Neural progenitor cell (in vitro differentiated cells): ENCODE results near the gene NFASC. TPM values are rescaled to one million over a fixed set of nuclear protein-coding genes. Genes with fewer than 3 reads are reported as not detected.

Source experiments
- DNase-seq: peaks from one replicate; pipeline ENCODE4 v3.0.0-alpha.2; 2016; ENCODE audit warnings: low spot score
- H2AFZ ChIP-seq: fragments of 200-600 bp; sonication (generic); replicated peaks from 2 replicates; pipeline ENCODE4 v1.6.1; 2016; ENCODE audit warnings: antibody characterized with exemption
- H3F3A ChIP-seq: fragments of 200-600 bp; sonication (generic); 2 replicates; pipeline ENCODE4 v1.6.1; 2016; ENCODE audit warnings: antibody characterized with exemption, low read depth
- H3K27ac ChIP-seq: fragments of 200-600 bp; sonication (generic); 2 replicates; pipeline ENCODE4 v1.5.1; 2016; ENCODE audit warnings: mild to moderate bottlenecking
- H3K27me3 ChIP-seq: fragments of 200-600 bp; sonication (generic); 2 replicates; pipeline ENCODE4 v1.6.1; 2016; ENCODE audit warnings: mild to moderate bottlenecking, moderate library complexity
- H3K36me3 ChIP-seq: fragments of 200-600 bp; sonication (generic); 2 replicates; pipeline ENCODE4 v1.5.1; 2016
- H3K4me1 ChIP-seq: fragments of 200-600 bp; sonication (generic); 2 replicates; pipeline ENCODE4 v1.6.1; 2016; ENCODE audit warnings: mixed run types
- H3K4me2 ChIP-seq: fragments of 200-600 bp; sonication (generic); 2 replicates; pipeline ENCODE4 v1.6.1; 2016
- H3K4me3 ChIP-seq: fragments of 200-600 bp; sonication (generic); 2 replicates; pipeline ENCODE4 v1.5.1; 2016
- H3K79me2 ChIP-seq: fragments of 200-600 bp; sonication (generic); 2 replicates; pipeline ENCODE4 v1.6.1; 2016; ENCODE audit warnings: low read depth
- H3K9ac ChIP-seq: fragments of 200-600 bp; sonication (generic); 2 replicates; pipeline ENCODE4 v1.6.1; 2016
- H3K9me3 ChIP-seq: fragments of 200-600 bp; sonication (generic); 2 replicates; pipeline ENCODE4 v1.5.1; 2016; ENCODE audit warnings: low read depth
- H4K20me1 ChIP-seq: fragments of 200-600 bp; sonication (generic); 2 replicates; pipeline ENCODE4 v1.6.1; 2016; ENCODE audit warnings: low read depth
- H3K27ac Mint-ChIP-seq: 3 replicates; pipeline ENCODE4 v1.8.0; 2021; ENCODE audit warnings: mixed read lengths
- H3K27me3 Mint-ChIP-seq: 2 replicates; pipeline ENCODE4 v1.8.0; 2022; ENCODE audit warnings: low read depth, mild to moderate bottlenecking, inconsistent platforms, moderate library complexity, mixed read lengths; ENCODE audit not compliant: insufficient read depth
- H3K36me3 Mint-ChIP-seq: 3 replicates; pipeline ENCODE4 v1.8.0; 2021; ENCODE audit warnings: mixed read lengths
- H3K4me1 Mint-ChIP-seq: 3 replicates; pipeline ENCODE4 v1.8.0; 2021; ENCODE audit warnings: mixed read lengths
- H3K4me3 Mint-ChIP-seq: 3 replicates; pipeline ENCODE4 v1.8.0; 2021; ENCODE audit warnings: mild to moderate bottlenecking, moderate library complexity, mixed read lengths
- H3K9me3 Mint-ChIP-seq: 3 replicates; pipeline ENCODE4 v1.8.0; 2020; ENCODE audit warnings: mixed read lengths
- CTCF ChIP-seq: fragments of 200-600 bp; sonication (generic); IDR thresholded peaks from 2 replicates; pipeline ENCODE4 v1.5.1; 2017; ENCODE audit warnings: antibody characterized with exemption, mild to moderate bottlenecking
- EZH2 ChIP-seq: fragments of 200-600 bp; sonication (generic); IDR thresholded peaks from 2 replicates; pipeline ENCODE4 v1.6.1; 2017; ENCODE audit warnings: antibody characterized with exemption, mild to moderate bottlenecking, moderate library complexity
- EZH2phosphoT487 ChIP-seq: fragments of 200-600 bp; sonication (generic); IDR thresholded peaks from 2 replicates; pipeline ENCODE4 v1.6.1; 2017; ENCODE audit warnings: antibody characterized with exemption
- total RNA-seq: library from RNA; depleted of rRNA; stranded (reverse); fragments of >200 nt; gene quantifications from 2 replicates; pipeline ENCODE4 v1.2.3, GENCODE V29; 2015; ENCODE audit warnings: low replicate concordance

NFASC gene
- total RNA-seq, 1 donor from 2014 or later, result 2.5 TPM

GRCh38 chr1:204945565-204945977, 74.9 kb downstream of the NFASC start:
- Histone ChIP-seq H2AFZ (no peak overlapping the region), H3K4me2 (no peak overlapping the region), H3K36me3 (no peaks in the 10 kb centered on the region), H3K9me3 (no peaks in the 10 kb centered on the region), H3K9ac (no peak overlapping the region), H3K4me3 (no peak overlapping the region), H3K27me3 (no peaks in the 10 kb centered on the region), H4K20me1 (no peaks in the 10 kb centered on the region), H3K4me1 (peaks cover 24% of the 10 kb centered on the region), H3F3A (no peaks in the 10 kb centered on the region), H3K79me2 (no peaks in the 10 kb centered on the region), H3K27ac (no peak overlapping the region)
- no peak overlapping the region for H3K27ac Mint-ChIP-seq
- H3K4me1 Mint-ChIP-seq, result peaks cover 31% of the 10 kb centered on the region
- H3K27me3 Mint-ChIP-seq, result peaks cover 6% of the 10 kb centered on the region
- H3K36me3 Mint-ChIP-seq, result no peaks in the 10 kb centered on the region
- TF ChIP-seq EZH2 (no peak), CTCF (no peak), EZH2phosphoT487 (no peak)
- H3K4me3 Mint-ChIP-seq, result no peak overlapping the region
- H3K9me3 Mint-ChIP-seq, result no peaks in the 10 kb centered on the region
- DNase-seq, result no peak

- H3K27me3 ChIP-seq, result no peaks in the 10 kb centered on the region
- no peak overlapping the region for H3K4me3 Mint-ChIP-seq
- peaks cover 18% of the 10 kb centered on the region for H3K4me1 ChIP-seq
- no peak overlapping the region for H2AFZ ChIP-seq
- no peak overlapping the region for H3K4me2 ChIP-seq
- no peak overlapping the region for H3K27ac Mint-ChIP-seq
- H3K36me3 ChIP-seq, result no peaks in the 10 kb centered on the region
- no peak for DNase-seq
- no peak overlapping the region for H3K4me3 ChIP-seq
- H3K9me3 ChIP-seq, result no peaks in the 10 kb centered on the region
- H3K4me1 Mint-ChIP-seq, result peaks cover 34% of the 10 kb centered on the region
- H3K79me2 ChIP-seq, result no peaks in the 10 kb centered on the region
- no peak overlapping the region for H3K9ac ChIP-seq
- H3K27me3 Mint-ChIP-seq, result peaks cover 6% of the 10 kb centered on the region
- no peaks in the 10 kb centered on the region for H4K20me1 ChIP-seq
- H3F3A ChIP-seq, result no peaks in the 10 kb centered on the region
- TF ChIP-seq EZH2 (no peak), EZH2phosphoT487 (no peak), CTCF (no peak)
- H3K9me3 Mint-ChIP-seq, result no peaks in the 10 kb centered on the region
- H3K36me3 Mint-ChIP-seq, result no peaks in the 10 kb centered on the region
- no peak overlapping the region for H3K27ac ChIP-seq
These were observed 76.0 kb downstream of the NFASC start for GRCh38 chr1:204946640-204947039.

DNA sequence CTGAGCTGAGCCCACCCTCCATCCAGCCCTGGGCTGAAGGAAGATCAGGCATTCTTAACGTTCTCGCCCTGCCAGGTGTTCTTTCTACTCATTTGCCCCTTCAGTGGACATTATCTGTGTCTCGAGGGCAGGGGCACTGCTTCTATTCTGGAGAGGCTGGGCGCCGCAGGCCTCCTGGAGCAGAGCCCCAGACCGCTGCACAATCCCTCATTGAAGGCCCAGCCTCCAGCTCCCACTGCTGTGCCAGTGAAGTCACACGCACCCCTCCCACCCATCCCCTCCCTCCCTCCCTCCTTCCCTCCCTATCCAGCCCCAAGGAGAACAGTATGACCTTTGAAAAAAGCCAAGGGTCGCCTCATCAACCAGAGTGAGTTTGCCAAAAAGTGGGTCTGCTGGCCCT, 76.7 kb downstream of the NFASC start:
- no peaks in the 10 kb centered on the region for H4K20me1 ChIP-seq
- H3K36me3 Mint-ChIP-seq, result no peaks in the 10 kb centered on the region
- H3K4me2 ChIP-seq, result no peak overlapping the region
- H3K4me3 ChIP-seq, result no peak overlapping the region
- no peaks in the 10 kb centered on the region for H3K27me3 ChIP-seq
- H3K27ac Mint-ChIP-seq, result no peak overlapping the region
- H3K4me1 Mint-ChIP-seq, result peaks cover 34% of the 10 kb centered on the region
- H3K9me3 ChIP-seq, result no peaks in the 10 kb centered on the region
- no peaks in the 10 kb centered on the region for H3F3A ChIP-seq
- TF ChIP-seq EZH2phosphoT487, result no peak
- TF ChIP-seq CTCF, result no peak
- TF ChIP-seq EZH2, result no peak
- H3K79me2 ChIP-seq, result no peaks in the 10 kb centered on the region
- no peak overlapping the region for H3K4me3 Mint-ChIP-seq
- H3K27me3 Mint-ChIP-seq, result peaks cover 6% of the 10 kb centered on the region
- no peak for DNase-seq
- no peaks in the 10 kb centered on the region for H3K9me3 Mint-ChIP-seq
- H3K27ac ChIP-seq, result no peak overlapping the region
- H3K4me1 ChIP-seq, result peaks cover 18% of the 10 kb centered on the region
- no peaks in the 10 kb centered on the region for H3K36me3 ChIP-seq
- no peak overlapping the region for H2AFZ ChIP-seq
- H3K9ac ChIP-seq, result no peak overlapping the region

- Histone ChIP-seq H3K9ac (no peak overlapping the region), H2AFZ (no peak overlapping the region), H4K20me1 (no peaks in the 10 kb centered on the region), H3K4me3 (no peak overlapping the region), H3K4me2 (no peak overlapping the region), H3F3A (no peaks in the 10 kb centered on the region), H3K27me3 (no peaks in the 10 kb centered on the region), H3K79me2 (no peaks in the 10 kb centered on the region), H3K4me1 (peaks cover 18% of the 10 kb centered on the region), H3K36me3 (no peaks in the 10 kb centered on the region), H3K9me3 (no peaks in the 10 kb centered on the region), H3K27ac (no peak overlapping the region)
- Mint-ChIP-seq H3K27ac (peak overlapping the region; percentile 0), H3K27me3 (peaks cover 8% of the 10 kb centered on the region), H3K36me3 (no peaks in the 10 kb centered on the region), H3K4me1 (peaks cover 34% of the 10 kb centered on the region), H3K9me3 (no peaks in the 10 kb centered on the region), H3K4me3 (no peak overlapping the region)
- DNase-seq, result no peak
- TF ChIP-seq EZH2 (no peak), EZH2phosphoT487 (no peak), CTCF (no peak)
These were observed 77.1 kb downstream of the NFASC start for GRCh38 chr1:204947747-204948146.
